GM18873 (cell line): ENCODE measurements around the gene SYT9.

Experiments
- ATAC-seq: cut with Tn5 transposase; IDR thresholded peaks from one replicate; pipeline ENCODE4 v1.9.1; 2021; ENCODE audit warnings: mild to moderate bottlenecking, moderate library complexity, moderate number of reproducible peaks; ENCODE audit not compliant: unreplicated experiment, low FRiP score

SYT9 gene

GRCh38 chr11:7418906-7419305, 167.2 kb downstream of the SYT9 start:
- ATAC-seq = no peak

- ATAC-seq = no peak
Measured at GRCh38 chr11:7421136-7421535, 169.4 kb downstream of the SYT9 start.

- ATAC-seq = no peak
Measured at GRCh38 chr11:7422544-7423331, 171.0 kb downstream of the SYT9 start.

GRCh38 chr11:7423946-7424345, 172.2 kb downstream of the SYT9 start:
- no peak for ATAC-seq

GRCh38 chr11:7427733-7428132, 176.0 kb downstream of the SYT9 start:
- no peak for ATAC-seq

GRCh38 chr11:7428196-7428595, 176.5 kb downstream of the SYT9 start:
- no peak for ATAC-seq

- no peak for ATAC-seq
Measured at GRCh38 chr11:7430496-7430895, 178.8 kb downstream of the SYT9 start.

GRCh38 chr11:7435176-7435575, 183.5 kb downstream of the SYT9 start:
- ATAC-seq = no peak

GRCh38 chr11:7436146-7436545, 184.4 kb downstream of the SYT9 start:
- ATAC-seq = no peak

- peak; percentile 50 for ATAC-seq
Measured at GRCh38 chr11:7436657-7437056, 185.0 kb downstream of the SYT9 start.

- no peak for ATAC-seq
Measured at GRCh38 chr11:7437696-7438095, 186.0 kb downstream of the SYT9 start.

- no peak for ATAC-seq
Measured at GRCh38 chr11:7439746-7440320, 188.1 kb downstream of the SYT9 start.

GRCh38 chr11:7442588-7443215, 191.0 kb downstream of the SYT9 start:
- no peak for ATAC-seq

- ATAC-seq = no peak
Measured at GRCh38 chr11:7444091-7444981, 192.6 kb downstream of the SYT9 start.

- no peak for ATAC-seq
Measured at GRCh38 chr11:7445564-7445963, 193.9 kb downstream of the SYT9 start.

- no peak for ATAC-seq
Measured at GRCh38 chr11:7448201-7448600, 196.5 kb downstream of the SYT9 start.

- no peak for ATAC-seq
Measured at GRCh38 chr11:7449211-7449840, 197.6 kb downstream of the SYT9 start.

- ATAC-seq = no peak
Measured at GRCh38 chr11:7449841-7450214, 198.1 kb downstream of the SYT9 start.

- ATAC-seq = no peak
Measured at GRCh38 chr11:7450836-7451235, 199.1 kb downstream of the SYT9 start.

GRCh38 chr11:7451520-7451919, 199.8 kb downstream of the SYT9 start:
- no peak for ATAC-seq
